SU-DHL-6 (cell line): ENCODE results near the gene B3GAT1.

Source experiments
- H2AFZ ChIP-seq: fragments of 200-600 bp; sonication (generic); 2 replicates; pipeline ENCODE4 v1.6.1; 2014; ENCODE audit warnings: low read depth, mild to moderate bottlenecking, moderate library complexity, mixed read lengths, antibody characterized with exemption, low read length; ENCODE audit not compliant: severe bottlenecking
- H3F3A ChIP-seq: fragments of 200-600 bp; shearing (Covaris generic); 2 replicates; pipeline ENCODE4 v1.6.0; 2016; ENCODE audit warnings: antibody characterized with exemption, mild to moderate bottlenecking; ENCODE audit not compliant: insufficient read depth
- H3K27ac ChIP-seq: fragments of 200-600 bp; sonication (generic); 2 replicates; pipeline ENCODE4 v1.5.1; 2016; ENCODE audit warnings: low read depth, mild to moderate bottlenecking, low read length, moderate library complexity, mixed read lengths
- H3K27me3 ChIP-seq: fragments of 200-600 bp; sonication (generic), shearing (Covaris generic); 2 replicates; pipeline ENCODE4 v1.6.0; 2014; ENCODE audit warnings: mild to moderate bottlenecking, low read length
- H3K36me3 ChIP-seq: fragments of 200-600 bp; sonication (generic); 2 replicates; pipeline ENCODE4 v1.6.1; 2014; ENCODE audit warnings: mild to moderate bottlenecking, low read length, mixed read lengths
- H3K4me2 ChIP-seq: fragments of 300-600, 200-600 bp; shearing (Covaris generic), sonication (generic); 2 replicates; pipeline ENCODE4 v1.6.0; 2014; ENCODE audit warnings: low read length, low read depth, mild to moderate bottlenecking; ENCODE audit not compliant: poor library complexity, severe bottlenecking
- H3K4me3 ChIP-seq: fragments of 200-600 bp; sonication (generic); 2 replicates; pipeline ENCODE4 v1.5.1; 2014; ENCODE audit warnings: antibody characterized with exemption, low read length, mild to moderate bottlenecking, mixed read lengths; ENCODE audit not compliant: insufficient read depth, poor library complexity, severe bottlenecking
- H3K79me2 ChIP-seq: fragments of 200-600 bp; sonication (generic); 2 replicates; pipeline ENCODE4 v1.6.1; 2014; ENCODE audit warnings: mild to moderate bottlenecking, low read length, moderate library complexity; ENCODE audit not compliant: insufficient read depth
- H3K9ac ChIP-seq: fragments of 200-600 bp; sonication (generic); 2 replicates; pipeline ENCODE4 v1.7.0; 2014; ENCODE audit warnings: mild to moderate bottlenecking, low read length
- H3K9me2 ChIP-seq: fragments of 200-600 bp; sonication (generic); replicated peaks from 2 replicates; pipeline ENCODE4 v1.6.1; 2014; ENCODE audit warnings: low read length; ENCODE audit not compliant: insufficient read depth
- H3K9me3 ChIP-seq: fragments of 200-600 bp; sonication (generic); 2 replicates; pipeline ENCODE4 v1.6.1; 2014; ENCODE audit warnings: low read length, mixed read lengths; ENCODE audit not compliant: insufficient read depth
- H4K20me1 ChIP-seq: fragments of 200-600 bp; sonication (generic); 2 replicates; pipeline ENCODE4 v1.6.1; 2014; ENCODE audit warnings: low read depth, mild to moderate bottlenecking, antibody characterized with exemption, low read length, moderate library complexity, mixed read lengths
- EZH2phosphoT487 ChIP-seq: fragments of 200-600 bp; sonication (generic), shearing (Covaris generic); conservative IDR thresholded peaks from 2 replicates; pipeline ENCODE4 v1.6.1; 2018; ENCODE audit warnings: mild to moderate bottlenecking, antibody characterized with exemption, low read length, moderate library complexity, mixed read lengths
- TF ChIP-seq, protein P1 (sequence below): fragments of 200-600 bp; sonication (generic); IDR thresholded peaks from one replicate; pipeline ENCODE4 v1.5.1; 2017; ENCODE audit warnings: antibody characterized with exemption, mild to moderate bottlenecking, low read length, moderate library complexity; ENCODE audit not compliant: insufficient read depth, poor library complexity, severe bottlenecking

The B3GAT1 gene

DNA sequence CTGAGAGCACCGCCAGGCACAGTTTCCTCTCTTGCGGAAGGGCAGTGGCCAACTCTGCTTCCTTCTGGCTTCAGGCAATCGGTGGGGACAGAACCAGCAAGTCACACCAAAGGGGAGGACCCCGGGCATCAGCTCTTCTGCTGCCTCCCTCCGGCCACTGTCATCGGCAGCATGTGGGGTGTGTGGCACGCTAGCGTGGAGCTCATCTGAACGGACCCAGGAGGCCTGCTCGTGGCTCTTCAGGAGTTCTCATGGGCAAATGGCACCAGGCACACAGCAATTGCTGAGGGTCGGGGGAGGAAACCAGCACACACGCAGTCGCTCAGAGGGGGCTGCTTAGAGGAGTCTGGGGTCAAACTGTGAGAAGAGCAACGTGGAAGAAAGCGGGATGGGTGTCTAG is 26.9 kb downstream of the B3GAT1 start:
- Histone ChIP-seq H3K9me3 (no peaks in the 10 kb centered on the region), H3K27me3 (no peaks in the 10 kb centered on the region), H3K4me2 (no peak overlapping the region), H3K36me3 (no peaks in the 10 kb centered on the region), H3K79me2 (no peaks in the 10 kb centered on the region), H3K9ac (no peak overlapping the region), H3K27ac (no peak overlapping the region), H3F3A (no peaks in the 10 kb centered on the region), H2AFZ (no peak overlapping the region), H4K20me1 (no peaks in the 10 kb centered on the region), H3K4me3 (no peak overlapping the region), H3K9me2 (no peaks in the 10 kb centered on the region)
- TF ChIP-seq EZH2phosphoT487 = no peak
- TF ChIP-seq, protein P1, sequence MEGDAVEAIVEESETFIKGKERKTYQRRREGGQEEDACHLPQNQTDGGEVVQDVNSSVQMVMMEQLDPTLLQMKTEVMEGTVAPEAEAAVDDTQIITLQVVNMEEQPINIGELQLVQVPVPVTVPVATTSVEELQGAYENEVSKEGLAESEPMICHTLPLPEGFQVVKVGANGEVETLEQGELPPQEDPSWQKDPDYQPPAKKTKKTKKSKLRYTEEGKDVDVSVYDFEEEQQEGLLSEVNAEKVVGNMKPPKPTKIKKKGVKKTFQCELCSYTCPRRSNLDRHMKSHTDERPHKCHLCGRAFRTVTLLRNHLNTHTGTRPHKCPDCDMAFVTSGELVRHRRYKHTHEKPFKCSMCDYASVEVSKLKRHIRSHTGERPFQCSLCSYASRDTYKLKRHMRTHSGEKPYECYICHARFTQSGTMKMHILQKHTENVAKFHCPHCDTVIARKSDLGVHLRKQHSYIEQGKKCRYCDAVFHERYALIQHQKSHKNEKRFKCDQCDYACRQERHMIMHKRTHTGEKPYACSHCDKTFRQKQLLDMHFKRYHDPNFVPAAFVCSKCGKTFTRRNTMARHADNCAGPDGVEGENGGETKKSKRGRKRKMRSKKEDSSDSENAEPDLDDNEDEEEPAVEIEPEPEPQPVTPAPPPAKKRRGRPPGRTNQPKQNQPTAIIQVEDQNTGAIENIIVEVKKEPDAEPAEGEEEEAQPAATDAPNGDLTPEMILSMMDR = no peak

DNA sequence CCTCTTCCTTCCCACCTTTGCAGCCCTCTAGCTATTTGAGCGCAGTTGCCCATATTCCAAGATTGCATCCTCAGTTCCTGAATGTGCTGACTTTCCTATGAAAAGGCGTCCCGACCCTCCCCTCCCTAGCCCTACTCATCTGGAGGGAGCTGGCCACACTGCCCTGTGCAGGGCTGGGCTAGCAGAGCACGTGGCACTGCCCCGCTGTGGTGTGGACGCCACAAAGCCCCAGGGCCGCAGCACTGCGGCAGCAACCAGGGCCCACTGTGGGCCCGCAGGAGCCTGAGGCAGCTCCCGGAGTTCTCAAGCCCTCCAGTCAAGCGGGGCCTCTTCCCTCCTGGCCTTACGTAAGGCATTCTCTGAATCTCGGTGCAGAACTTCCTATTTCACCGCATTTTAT is 27.6 kb downstream of the B3GAT1 start:
- Histone ChIP-seq H3K27me3 (no peaks in the 10 kb centered on the region), H4K20me1 (no peaks in the 10 kb centered on the region), H3K4me2 (no peak overlapping the region), H2AFZ (no peak overlapping the region), H3F3A (no peaks in the 10 kb centered on the region), H3K9me2 (no peaks in the 10 kb centered on the region), H3K4me3 (no peak overlapping the region), H3K9ac (no peak overlapping the region), H3K9me3 (no peaks in the 10 kb centered on the region), H3K36me3 (no peaks in the 10 kb centered on the region), H3K79me2 (no peaks in the 10 kb centered on the region), H3K27ac (no peak overlapping the region)
- TF ChIP-seq EZH2phosphoT487 = no peak
- TF ChIP-seq, protein P1 = no peak

DNA sequence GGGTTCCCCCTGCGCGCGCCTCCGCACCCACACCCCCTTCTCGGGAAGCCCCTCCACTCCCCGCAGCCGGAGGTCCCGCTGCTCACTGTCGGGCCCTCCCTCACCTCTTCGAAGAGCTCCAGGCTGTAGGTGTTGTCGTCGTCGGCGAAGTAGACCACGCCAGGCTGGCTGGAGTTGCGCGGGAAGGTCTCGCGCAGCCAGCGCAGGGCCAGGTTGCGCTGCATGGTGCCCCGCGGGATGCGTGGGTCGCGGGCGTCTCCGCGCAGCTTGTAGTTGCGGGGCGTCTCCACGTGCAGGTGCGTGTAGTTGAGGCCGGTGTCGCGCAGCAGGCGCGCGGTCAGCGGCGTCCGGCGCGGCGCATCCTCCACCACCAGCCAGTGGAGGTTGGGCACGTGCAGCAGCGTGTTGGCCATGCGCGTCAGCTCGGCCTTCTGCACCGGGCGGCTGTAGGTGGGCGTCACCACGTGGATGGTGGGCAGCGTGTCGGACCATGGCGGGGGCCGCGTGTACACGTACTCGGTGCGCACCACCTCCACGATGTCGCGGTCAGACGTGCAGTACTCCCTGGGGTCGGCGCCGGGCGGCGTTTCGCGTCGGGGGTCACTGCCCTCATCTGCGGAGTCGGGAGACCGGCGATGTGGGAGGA is 28.3 kb downstream of the B3GAT1 start:
- Histone ChIP-seq H3K4me2 (no peak overlapping the region), H2AFZ (no peak overlapping the region), H3F3A (no peaks in the 10 kb centered on the region), H3K9me2 (no peaks in the 10 kb centered on the region), H3K36me3 (no peaks in the 10 kb centered on the region), H3K4me3 (no peak overlapping the region), H3K27ac (no peak overlapping the region), H3K79me2 (no peaks in the 10 kb centered on the region), H3K9ac (no peak overlapping the region), H3K9me3 (no peaks in the 10 kb centered on the region), H4K20me1 (no peaks in the 10 kb centered on the region), H3K27me3 (no peaks in the 10 kb centered on the region)
- TF ChIP-seq, protein P1 = no peak
- TF ChIP-seq EZH2phosphoT487 = no peak
